ENCODE results near the gene PXMP2.
"Not testable (repeated sequence)": the region's sequence is repeated elsewhere in the genome, so short reads cannot be mapped to it uniquely, and the experiment has no call there.

PXMP2 gene

DNA sequence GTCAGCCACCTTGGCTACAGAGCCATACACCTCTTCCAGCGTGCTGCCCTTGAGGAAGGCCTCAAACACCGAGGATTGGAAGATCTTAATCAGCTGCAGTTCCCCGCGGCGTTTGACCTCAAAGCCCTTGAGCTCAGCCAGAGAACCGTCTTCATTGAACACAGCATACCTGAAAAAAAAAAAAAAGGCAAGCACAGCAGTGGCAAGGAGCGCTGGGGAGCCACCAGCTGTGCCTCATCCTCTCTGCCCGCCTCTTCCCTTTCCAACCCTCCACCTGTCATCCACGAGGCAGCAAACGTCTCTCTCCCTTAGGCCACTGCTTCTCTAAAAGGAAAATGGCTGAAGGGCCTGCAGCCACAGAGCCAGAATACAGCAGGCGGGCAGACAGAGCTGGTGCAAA lies 26.4 kb upstream of the PXMP2 start:
- no peak for DNase-seq

DNA sequence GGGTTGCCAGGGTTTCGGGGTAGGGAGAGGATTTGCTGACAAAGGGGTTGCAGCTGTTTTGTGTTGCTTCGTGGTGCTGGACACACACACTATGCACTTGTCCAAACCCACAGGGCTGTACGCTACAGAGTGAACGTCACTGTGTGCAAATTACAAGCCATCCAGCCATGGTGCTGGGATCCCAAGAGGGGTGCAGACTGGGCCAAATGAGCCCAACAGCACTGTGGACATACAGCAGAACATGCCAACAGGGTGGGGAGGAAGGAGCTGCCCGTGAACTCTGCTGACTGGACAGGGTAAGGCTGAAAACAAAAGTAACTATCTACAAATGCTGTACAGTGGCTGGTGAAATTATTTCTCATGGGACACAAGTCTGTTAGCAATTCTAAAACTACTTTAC lies 25.4 kb upstream of the PXMP2 start:
- no peak for DNase-seq

DNA sequence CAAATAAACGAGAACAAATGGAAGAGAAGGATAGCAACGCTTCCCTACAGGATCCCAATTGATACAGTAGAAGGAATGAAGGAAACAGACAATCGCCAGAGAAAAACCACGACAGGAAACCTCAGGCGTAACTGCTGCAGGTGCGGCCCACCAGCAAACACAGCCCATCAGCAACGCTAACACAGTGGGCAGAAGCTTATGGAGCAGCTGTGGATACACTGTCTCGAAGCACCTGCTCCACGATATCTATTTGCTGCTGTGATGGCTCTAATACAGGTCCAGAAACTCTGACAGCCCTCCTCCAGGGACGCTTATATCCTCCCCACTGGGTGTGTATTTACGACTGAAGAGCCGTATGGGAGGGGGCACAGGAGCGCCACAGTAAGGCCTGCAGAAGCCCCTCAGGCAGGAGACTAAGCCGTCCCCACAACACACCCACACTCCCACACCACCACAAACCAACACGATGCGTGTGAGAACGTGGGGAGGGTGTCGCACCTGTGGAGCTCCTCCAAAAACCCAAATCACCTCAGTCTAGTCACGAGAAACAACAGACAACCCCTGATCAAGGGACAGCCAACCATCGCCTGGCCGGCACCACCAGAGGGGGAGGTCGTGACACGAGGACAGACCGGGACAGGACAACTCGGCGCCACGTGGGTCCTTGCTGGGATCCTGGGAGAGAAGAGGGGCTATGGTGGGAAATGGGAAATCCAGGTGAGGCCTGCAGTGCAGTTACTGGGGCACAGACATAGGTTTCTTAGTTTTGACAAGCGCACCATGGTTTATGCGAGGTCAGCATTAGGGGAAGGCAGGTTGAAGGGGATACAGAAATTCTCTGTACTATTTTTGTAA lies 24.3 kb upstream of the PXMP2 start:
- no peak for DNase-seq

DNA sequence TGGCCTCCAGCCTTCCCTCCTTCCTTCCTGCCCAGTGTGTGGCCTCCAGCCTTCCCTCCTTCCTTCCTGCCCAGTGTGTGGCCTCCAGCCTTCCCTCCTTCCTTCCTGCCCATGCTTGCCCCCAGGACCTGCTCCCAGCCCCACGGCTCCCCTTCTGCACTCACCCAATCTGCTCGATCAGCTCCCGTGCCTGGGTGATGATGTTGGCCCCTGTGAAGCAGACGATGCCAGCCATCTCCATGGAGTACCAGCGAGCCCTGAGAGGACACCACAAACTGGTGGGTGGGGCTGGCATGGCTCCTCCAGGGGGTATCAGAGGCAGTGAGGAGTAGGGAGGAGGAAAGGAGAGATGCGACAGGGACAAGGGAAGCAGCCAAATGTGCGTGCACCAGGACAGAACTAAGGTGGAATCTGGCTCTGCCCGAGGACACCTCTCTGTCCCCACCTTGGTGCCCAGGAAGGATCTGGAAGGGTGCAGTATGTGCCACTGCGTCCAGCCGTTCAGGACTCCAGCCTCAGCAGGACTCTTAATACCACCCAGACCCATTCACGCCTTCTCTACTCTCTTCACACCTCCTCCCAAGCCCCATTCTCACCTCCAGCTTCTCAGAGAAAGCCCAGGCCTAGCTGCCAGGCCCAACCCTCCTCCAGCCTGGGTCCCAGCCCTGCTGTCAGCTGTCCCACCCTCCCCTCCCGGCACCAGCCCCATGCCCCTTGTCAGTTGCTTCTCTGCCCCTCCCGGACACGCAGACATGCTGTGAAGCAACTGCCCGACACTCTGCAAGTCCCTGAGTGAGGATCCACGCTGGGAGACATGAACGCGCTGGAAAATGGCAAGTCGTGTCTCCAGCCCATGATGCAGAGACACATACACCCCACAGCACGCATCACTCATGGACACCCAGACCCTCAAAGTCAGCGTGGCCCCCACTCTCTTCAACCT lies 22.9 kb upstream of the PXMP2 start:
- no peak for DNase-seq

DNA sequence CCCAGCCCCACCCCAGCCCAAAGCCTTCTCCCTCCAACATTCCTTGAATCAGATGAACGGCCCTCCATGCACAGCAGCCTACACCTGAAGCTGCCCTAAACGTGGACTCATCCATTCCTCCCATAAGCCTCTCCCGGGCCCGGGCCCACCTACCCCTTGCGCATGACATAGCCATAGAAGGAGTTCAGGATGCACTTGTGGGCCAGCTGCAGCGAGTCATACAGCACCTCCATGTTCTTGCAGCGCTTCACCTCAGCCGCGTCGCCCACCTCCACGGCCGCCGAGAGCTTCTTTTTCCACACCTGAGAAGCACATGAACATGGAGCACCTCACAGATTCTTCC lies 22.3 kb upstream of the PXMP2 start:
- DNase-seq, result no peak

DNA sequence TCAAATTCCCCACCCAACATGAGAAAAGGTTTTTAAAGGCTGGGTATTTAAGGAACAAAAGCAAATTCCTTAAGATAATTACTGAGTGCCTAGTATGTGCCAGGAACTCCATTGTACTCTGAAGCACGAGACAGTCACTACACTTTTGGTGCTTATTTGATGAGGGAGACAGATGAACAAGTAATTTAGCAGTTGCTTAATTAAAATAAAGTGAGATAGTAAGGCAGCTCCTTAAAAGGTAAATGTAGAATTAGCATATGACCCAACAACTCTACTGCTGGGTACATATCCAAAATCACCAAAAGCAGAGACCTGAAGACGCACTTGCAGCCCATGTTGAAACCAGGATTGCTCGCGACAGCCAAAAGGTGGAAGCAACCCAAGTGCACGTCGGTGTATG lies 21.6 kb upstream of the PXMP2 start:
- no peak for DNase-seq

DNA sequence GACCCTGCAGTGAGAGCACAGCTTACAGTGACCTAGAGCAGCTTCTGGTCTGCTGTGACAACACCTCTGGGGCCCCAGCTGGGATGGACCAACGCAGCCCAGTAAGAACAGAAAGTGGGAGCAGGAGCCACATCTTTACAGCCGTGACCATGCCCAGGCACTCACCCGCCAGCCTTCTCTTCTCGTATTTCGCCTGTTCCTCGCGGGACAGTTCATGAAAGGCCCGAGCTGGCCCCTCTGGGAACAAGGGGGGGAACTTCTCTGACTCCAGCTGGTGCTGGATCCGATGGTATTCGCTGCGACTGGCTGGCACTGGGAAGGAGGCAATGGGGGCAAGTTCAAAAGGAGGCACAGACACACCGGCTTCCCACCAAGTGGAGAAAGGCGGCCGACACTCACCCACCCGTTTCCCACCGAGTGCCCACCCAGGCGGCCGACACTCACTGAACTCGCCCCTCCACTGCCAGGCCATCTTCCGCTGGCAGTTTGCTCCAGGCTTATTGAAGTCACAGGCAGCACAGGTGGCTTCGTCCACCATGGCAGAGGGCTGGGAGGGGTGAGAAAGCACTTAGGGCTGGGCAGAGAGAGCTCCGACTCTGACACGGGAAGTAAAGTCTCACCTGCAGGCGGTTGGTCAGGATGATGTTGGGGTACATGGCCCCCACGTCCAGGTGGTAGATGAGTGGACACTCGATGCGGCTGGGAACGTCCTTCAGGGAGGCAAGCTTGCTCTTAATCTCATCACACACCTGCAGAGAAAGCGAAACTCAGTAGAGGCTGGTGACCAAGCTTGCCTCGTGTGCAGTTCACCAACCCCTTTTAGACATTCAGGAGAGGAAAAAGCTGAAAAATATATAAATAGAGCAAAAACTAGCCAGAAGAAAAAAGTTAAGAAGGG lies 18.9 kb upstream of the PXMP2 start:
- DNase-seq, result no peak

DNA sequence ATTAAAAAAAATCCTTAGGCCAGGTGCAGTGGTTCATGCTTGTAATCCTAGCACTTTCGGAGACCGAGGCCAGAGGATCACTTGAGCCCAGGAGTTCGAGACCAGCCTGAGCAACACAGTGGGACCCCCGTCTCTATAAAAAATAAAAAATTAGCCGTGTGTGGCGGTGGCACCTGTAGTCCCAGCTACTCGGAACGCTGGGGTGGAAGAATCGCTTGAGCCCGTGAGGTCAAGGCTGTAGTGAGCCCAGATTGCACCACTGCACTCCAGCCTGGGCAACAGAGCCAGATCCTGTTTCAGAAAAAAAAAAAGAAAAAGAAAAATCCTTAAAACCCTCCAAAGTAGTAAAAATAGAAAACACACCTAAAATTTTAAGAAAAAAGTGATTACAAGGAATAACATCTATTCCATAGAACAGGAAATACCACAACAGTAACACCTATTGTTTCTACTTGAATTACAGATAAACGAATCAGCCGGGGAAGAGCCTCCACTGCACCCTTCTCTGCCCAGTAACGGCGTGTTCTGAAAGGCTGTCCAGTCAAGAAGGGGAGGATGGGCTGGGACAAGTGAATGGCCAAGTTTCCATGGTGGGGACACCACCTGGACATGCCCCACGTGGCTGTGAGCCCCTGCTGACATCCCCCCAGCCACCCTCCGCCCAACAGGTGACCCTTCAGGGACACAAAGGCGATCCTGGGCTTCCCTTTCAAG lies 18.1 kb upstream of the PXMP2 start:
- DNase-seq, result no peak

DNA sequence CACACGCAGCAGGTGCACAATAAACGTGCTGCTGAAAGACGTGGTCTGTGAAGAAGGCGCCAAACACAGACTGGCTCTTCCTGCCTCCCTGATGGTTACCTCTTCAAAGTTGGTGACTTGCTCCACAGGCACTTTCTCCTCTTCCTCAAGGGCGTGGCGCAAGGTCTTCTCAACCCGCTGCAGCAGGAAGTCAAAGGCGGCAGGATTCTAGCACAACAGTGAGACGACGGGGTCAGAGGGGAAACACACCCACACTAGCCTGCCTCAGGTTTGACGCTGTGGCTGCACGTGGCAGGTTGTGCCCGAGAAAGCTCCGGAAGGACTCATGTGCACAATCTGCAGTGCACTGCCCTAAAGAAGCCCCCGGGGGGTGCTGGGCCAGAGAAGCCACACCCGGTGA lies 15.3 kb upstream of the PXMP2 start:
- no peak for DNase-seq

DNA sequence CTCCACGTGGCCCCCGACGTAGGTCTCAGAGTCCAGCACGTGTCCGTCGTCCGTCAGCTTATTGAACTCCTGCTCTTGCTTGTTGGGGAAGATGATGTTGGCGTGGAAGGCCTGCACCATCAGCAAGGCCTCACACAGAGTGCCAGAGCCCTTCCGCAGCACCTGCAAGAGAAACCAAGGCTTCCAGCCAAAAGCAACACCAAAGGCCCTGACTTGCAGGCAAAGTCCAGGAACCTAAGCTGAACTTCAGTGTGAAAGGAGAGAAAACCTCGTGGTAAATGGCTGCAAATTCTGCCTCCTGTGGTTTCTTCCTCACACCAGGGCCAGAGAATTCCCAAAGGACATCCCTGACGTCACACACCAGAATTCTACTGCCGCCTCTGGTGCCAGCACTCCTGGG lies 14.7 kb upstream of the PXMP2 start:
- no peak for DNase-seq

DNA sequence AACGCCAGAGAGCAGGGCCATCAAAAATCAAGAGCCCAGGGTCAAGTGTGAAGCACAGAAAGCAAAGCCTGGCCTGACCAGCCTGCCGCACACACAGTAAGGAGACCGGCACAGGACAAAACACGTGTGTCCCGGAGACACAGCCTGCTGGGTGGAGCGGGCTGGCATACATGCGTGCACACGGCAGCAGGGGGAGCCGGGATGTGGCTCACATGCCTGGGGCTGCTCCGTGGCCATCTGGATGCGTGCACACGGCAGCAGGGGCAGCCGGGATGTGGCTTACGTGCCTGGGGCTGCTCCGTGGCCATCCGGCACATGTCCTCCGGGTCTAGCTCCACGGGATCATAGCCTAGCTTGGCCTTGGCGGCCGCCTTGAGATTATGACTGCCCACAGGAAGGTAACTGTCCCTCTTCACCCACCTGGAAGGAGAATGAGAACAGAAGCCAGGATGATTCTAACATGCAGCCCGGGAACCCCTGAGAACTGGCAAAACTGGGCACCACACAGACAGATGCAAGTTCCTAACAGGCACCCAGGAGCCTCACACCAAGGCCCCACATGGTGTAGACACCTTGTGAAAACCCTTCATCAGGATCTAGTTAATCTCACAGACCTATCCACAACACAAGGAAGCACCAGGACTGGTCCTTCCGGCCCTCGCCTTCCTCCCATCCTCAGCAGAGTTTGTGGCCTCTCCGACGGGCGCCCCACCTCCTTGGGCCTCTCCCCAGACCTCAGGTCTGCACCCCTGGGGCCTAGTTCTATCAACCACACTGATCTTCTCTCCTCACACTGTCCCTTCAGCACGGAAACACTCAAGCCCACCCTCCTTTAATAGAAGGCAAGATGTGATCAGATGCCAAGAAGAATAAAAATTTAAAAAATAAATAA lies 13.9 kb upstream of the PXMP2 start:
- DNase-seq, result no peak

DNA sequence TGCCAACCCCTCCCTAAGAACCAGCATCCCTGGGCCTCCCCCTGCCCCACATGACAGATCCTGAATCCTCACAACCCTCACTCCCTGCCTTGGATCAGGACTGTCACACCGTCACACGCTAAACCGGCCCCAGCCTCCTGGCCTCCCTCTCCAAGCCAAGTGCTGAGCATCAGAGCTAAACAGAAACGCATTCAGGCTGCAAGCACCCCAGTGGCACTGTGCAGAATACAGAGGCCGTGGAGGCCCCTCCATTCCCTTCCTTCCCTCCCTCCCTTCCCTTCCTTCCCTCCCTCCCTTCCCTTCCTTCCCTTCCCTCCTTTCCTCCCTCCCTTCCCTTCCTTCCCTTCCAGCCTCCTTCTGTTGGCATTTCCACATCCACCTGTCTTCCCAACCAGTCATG lies 12.8 kb upstream of the PXMP2 start:
- DNase-seq, result no peak

DNA sequence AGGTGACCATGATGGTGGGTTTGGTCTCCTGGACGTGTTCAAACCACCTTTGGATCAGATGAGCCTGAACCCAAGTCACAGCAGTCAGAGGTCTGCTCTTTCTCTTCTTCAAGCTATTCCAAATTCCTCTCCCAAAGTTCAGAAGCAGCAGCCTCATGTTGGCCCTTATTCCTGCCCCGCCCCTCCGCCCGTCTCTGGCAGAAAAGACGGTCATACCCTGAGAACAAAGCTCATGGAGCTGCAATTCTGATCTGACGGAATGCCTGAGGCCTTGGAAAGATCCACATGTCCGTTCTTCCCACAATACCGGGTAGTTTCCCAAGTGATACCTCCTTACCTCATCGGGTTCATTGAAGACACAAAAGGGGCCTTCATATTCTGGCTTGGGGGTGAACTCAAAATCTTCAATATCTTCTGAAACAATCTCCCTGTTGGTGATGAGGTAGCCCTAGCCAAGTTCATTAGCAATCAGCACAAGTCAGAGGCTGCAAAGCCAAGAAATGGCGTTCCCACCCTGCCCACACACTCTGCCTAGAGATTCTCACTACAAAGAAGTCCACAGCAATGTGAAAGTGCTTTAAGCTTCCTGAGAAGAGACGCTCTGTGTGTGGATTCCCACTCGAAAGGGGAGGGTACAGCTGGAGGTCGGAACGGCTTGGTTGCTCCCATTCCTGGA lies 11.5 kb upstream of the PXMP2 start:
- DNase-seq, result no peak

DNA sequence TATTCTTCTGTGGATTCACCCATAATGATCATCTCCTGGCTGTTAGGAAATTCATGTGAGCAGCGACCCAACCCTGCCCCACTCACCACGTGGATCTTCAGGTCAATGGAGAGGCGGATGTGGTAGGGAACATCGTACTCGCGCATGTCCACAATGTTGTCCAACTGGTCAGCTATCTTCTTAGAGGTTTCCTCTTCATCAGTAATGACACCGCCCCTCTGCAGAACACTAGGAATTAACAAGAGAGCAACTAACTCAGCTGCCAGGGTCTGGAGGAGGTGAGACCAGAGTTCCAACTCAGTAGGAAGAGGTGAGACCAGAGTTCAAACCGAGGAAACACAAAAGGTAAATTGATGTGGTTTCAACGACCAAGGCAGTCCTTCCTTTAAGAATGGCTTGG lies 9.9 kb upstream of the PXMP2 start:
- DNase-seq, result no peak

DNA sequence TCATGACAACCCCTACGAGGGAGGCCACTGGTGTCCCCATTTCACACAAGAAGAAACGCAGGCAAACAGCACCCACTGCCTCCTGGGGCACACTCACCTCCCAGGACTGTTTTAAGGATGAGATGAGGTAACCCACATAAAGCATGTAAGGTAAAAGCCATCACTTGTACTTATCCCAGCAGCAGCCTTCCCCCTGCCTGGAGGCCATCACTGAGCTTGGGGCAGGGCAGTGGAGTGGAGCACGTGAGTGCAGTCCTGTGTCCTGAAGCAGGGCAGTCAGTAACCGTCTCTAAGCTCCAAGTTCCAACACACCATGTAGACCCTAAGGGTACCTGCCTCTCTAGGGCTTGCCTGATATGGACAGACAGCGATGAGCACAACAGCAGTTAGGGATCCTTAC lies 2.0 kb upstream of the PXMP2 start:
- no peak for DNase-seq

DNA sequence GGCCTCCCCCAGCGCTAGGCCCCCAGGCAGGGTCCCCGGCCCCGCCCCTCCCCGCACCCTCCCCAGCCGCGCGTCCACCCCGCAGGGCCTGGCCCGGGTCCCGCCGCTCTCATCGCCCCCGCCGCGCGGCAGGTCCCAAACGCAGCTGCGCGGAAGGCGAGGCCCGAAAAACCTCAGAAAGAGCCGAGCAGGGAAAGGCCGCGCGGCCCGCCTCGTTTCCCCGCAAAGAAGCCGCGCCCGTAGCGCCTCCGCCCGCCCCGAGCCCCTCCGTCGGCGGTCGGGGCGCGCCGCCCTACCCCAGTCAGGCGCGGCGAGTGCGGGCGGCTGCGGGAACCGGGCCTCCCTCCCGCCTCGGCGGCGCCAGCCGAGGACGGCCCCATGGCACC lies 569 bp upstream of the PXMP2 start:
- DNase-seq, result no peak

DNA sequence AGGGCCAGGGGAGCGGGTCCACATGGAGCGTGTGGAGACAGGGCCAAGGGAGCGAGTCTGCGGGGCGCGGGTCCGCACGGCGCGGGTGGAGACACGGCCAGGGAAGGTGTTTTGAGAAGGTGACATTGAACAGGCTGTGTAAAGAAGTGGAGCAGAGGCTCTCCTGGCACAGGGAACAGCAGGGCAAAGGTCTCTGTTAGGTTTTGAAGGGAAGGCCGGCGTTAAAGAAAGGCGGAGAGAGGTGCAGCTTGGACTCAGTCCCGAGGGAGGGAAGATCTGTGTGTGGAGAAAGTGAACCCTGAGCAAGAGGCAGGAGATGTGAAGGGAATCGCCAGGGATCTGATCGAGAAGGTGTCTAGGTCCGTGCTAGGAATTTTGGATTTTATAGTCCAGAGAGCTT lies 1.8 kb downstream of the PXMP2 start:
- DNase-seq, result no peak

DNA sequence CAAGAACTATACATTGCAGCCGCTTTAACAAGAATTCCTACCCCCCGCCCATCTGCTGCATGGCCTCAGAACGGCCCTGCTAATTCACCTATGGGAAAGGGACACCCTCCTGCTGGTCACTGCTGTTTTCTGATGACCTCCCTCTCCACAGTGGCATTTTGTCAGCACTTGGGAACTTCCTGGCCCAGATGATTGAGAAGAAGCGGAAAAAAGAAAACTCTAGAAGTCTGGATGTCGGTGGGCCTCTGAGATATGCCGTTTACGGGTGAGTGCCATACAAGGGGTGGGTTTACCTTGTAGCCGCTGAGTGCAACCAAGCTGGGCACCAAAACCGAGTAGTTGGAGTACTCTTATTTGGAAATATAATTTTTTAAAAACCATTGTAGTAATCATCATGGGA lies 2.7 kb downstream of the PXMP2 start:
- DNase-seq, result no peak

DNA sequence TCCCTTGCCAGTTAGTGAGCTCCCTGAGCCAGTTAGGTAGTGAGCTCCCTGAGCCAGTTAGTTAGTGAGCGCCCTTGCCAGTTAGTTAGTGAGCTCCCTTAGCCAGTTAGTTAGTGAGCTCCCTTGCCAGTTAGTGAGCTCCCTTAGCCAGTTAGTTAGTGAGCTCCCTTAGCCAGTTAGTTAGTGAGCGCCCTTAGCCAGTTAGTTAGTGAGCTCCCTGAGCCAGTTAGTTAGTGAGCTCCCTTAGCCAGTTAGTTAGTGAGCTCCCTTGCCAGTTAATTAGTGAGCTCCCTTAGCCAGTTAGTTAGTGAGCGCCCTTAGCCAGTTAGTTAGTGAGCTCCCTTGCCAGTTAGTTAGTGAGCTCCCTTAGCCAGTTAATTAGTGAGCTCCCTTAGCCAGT lies 4.6 kb downstream of the PXMP2 start:
- not testable (repeated sequence) for DNase-seq

DNA sequence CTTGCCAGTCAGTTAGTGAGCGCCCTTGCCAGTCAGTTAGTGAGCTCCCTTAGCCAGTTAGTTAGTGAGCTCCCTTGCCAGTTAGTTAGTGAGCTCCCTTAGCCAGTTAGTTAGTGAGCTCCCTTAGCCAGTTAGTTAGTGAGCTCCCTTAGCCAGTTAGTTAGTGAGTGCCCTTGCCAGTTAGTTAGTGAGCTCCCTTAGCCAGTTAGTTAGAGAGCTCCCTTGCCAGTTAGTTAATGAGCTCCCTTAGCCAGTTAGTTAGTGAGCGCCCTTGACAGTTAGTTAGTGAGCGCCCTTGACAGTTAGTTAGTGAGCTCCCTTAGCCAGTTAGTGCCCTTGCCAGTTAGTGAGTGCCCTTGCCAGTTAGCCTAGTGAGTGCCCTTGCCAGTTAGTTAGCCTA lies 7.5 kb downstream of the PXMP2 start:
- DNase-seq, result not testable (repeated sequence)

DNA sequence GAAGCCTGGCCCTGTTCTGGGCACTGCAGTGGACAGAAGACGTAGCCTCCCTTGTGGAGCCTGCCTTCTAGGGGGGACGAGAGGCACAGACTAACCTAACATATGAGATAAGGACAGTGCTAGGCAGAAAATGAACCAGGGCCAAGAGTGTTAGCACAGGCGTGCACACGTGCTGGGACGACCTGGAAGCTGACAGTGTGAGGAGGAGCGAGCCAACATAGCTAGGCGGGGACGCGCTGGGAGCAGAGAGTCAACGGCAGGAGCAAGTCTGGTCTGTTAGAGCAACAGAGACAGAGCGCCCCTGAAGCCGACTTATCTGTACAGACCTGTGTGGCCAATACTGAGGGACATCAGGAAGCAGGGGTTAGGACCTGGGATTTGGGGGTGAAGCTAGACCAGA lies 8.0 kb downstream of the PXMP2 start:
- DNase-seq, result no peak

Measured in NCI-H1694 (cell line).